22Rv1 (cell line): Measurements from ENCODE around the gene SIX1.

ENCODE experiments used
- ZFX ChIP-seq: fragments of 450-650 bp; IDR thresholded peaks from 2 replicates; pipeline ENCODE4 v1.6.1; 2017; ENCODE audit warnings: antibody characterized with exemption, borderline replicate concordance
- TF ChIP-seq, protein P1 (sequence below): fragments of 450-650 bp; IDR thresholded peaks from 2 replicates; pipeline ENCODE4 v1.5.1; 2017; ENCODE audit warnings: mild to moderate bottlenecking

DNA sequence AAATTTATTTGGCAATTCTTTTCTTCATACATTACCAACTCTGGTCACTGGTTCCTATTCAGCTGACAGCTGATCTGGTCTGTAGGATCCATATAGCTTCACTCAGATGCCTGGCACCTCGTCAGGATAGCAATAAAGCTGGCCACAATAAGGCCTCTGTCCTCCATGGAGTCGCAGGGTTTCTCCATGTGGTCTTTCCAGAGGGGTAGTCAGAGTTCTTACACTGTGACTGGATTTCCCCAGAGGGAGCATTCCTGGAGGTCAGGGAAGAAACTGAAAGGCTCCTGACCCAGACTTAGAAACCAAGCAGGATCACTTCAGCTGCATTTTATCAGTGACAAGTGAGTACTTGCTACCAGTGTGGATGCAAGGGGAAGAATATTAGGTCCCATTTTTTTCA, 34.9 kb upstream of the SIX1 start:
- TF ChIP-seq, protein P1, sequence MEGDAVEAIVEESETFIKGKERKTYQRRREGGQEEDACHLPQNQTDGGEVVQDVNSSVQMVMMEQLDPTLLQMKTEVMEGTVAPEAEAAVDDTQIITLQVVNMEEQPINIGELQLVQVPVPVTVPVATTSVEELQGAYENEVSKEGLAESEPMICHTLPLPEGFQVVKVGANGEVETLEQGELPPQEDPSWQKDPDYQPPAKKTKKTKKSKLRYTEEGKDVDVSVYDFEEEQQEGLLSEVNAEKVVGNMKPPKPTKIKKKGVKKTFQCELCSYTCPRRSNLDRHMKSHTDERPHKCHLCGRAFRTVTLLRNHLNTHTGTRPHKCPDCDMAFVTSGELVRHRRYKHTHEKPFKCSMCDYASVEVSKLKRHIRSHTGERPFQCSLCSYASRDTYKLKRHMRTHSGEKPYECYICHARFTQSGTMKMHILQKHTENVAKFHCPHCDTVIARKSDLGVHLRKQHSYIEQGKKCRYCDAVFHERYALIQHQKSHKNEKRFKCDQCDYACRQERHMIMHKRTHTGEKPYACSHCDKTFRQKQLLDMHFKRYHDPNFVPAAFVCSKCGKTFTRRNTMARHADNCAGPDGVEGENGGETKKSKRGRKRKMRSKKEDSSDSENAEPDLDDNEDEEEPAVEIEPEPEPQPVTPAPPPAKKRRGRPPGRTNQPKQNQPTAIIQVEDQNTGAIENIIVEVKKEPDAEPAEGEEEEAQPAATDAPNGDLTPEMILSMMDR, result no peak
- TF ChIP-seq ZFX, result no peak
